Left kidney (tissue), 1 donor: ENCODE results near the gene SRRD. TPM values are rescaled to one million over a fixed set of nuclear protein-coding genes. Genes with fewer than 3 reads are reported as not detected.

Source experiments
- polyA plus RNA-seq: library from polyadenylated mRNA; unstranded; fragments of 120-200 nt; gene quantifications from one replicate; pipeline ENCODE4 v1.2.1, GENCODE V29; 2013; ENCODE audit not compliant: insufficient read length

SRRD gene
- polyA plus RNA-seq, 1 donor = 39.4 TPM

Other genes with a start within 250 kb of the SRRD start
- 4.4 TPM for gene ASPHD2, start 54.6 kb upstream of the SRRD start, polyA plus RNA-seq
- 47.1 TPM for gene HPS4, start 94 bp upstream of the SRRD start, polyA plus RNA-seq
- 45.6 TPM for gene TFIP11, start 28.6 kb downstream of the SRRD start, polyA plus RNA-seq
- gene TPST2, start 106.3 kb downstream of the SRRD start, polyA plus RNA-seq = 26.7 TPM
- gene CRYBB1, start 134.2 kb downstream of the SRRD start, polyA plus RNA-seq = 0.45 TPM
- not detected for gene CRYBA4, start 138.1 kb downstream of the SRRD start, polyA plus RNA-seq
- 0.52 TPM for gene MIAT, start 173.7 kb downstream of the SRRD start, polyA plus RNA-seq